GM10266 (cell line): ENCODE data around the gene ADAMTS2.

Experiments used
- DNase-seq: peaks from one replicate; pipeline ENCODE4 v3.0.0; 2012; ENCODE audit errors: extremely low spot score
- CTCF ChIP-seq: IDR thresholded peaks from 2 replicates; pipeline ENCODE4 v1.5.1; 2012; ENCODE audit warnings: mild to moderate bottlenecking, low read depth; ENCODE audit not compliant: control insufficient read depth, insufficient read depth; ENCODE audit errors: missing control alignments

Gene ADAMTS2

GRCh38 chr5:179347581-179347980, 2.3 kb upstream of the ADAMTS2 start:
- TF ChIP-seq CTCF = no peak
- DNase-seq = no peak

- DNase-seq = no peak
These were observed 1.6 kb upstream of the ADAMTS2 start for GRCh38 chr5:179346875-179347274.

GRCh38 chr5:179346401-179346800, 1.1 kb upstream of the ADAMTS2 start:
- TF ChIP-seq CTCF = no peak
- no peak for DNase-seq

More at GRCh38 chr5:179346875-179347274, 1.6 kb upstream of the ADAMTS2 start:
- TF ChIP-seq CTCF = no peak

GRCh38 chr5:179345183-179345432, 153 bp downstream of the ADAMTS2 start:
- TF ChIP-seq CTCF = no peak
- no peak for DNase-seq

GRCh38 chr5:179344431-179345182, 654 bp downstream of the ADAMTS2 start:
- no peak for TF ChIP-seq CTCF
- no peak for DNase-seq

GRCh38 chr5:179343719-179344430, 1.4 kb downstream of the ADAMTS2 start:
- no peak for DNase-seq
- no peak for TF ChIP-seq CTCF

GRCh38 chr5:179343021-179343718, 2.1 kb downstream of the ADAMTS2 start:
- no peak for TF ChIP-seq CTCF
- no peak for DNase-seq
